ENCODE measurements around the gene CD37.
A peak's percentile ranks its signal among the peaks of the same experiment; 100 is the strongest.
"Not testable (repeated sequence)": the region's sequence is repeated elsewhere in the genome, so short reads cannot be mapped to it uniquely, and the experiment has no call there.

Gene CD37

GRCh38 chr19:49335071-49335783, at the start of gene CD37:
TSS of gene CD37 (plus strand) at chr19:49335406. CDS start at chr19:49335541, 135 bp downstream.
- no peak for DNase-seq (ENCODE audit: low read depth)
- no peak within 1 kb of the TSS for H3K4me3 ChIP-seq (ENCODE audit: low read depth, low read length)

- no peak overlapping the region for H3K4me3 ChIP-seq (ENCODE audit: low read depth, low read length)
- DNase-seq (ENCODE audit: low read depth), result no peak
Measured at GRCh38 chr19:49287141-49287770, 48.0 kb upstream of the CD37 start.

GRCh38 chr19:49288205-49288604, 47.0 kb upstream of the CD37 start:
- DNase-seq (ENCODE audit: low read depth), result not testable (repeated sequence)

GRCh38 chr19:49289286-49289685, 45.9 kb upstream of the CD37 start:
- H3K4me3 ChIP-seq (ENCODE audit: low read depth, low read length); DNase-seq (ENCODE audit: low read depth): not testable (repeated sequence)

More at GRCh38 chr19:49288205-49288604, 47.0 kb upstream of the CD37 start:
- not testable (repeated sequence) for H3K4me3 ChIP-seq (ENCODE audit: low read depth, low read length)

- DNase-seq (ENCODE audit: low read depth), result no peak
- no peak overlapping the region for H3K4me3 ChIP-seq (ENCODE audit: low read depth, low read length)
Measured at GRCh38 chr19:49290517-49290916, 44.7 kb upstream of the CD37 start.

GRCh38 chr19:49294401-49294800, 40.8 kb upstream of the CD37 start:
- no peak for DNase-seq (ENCODE audit: low read depth)
- H3K4me3 ChIP-seq (ENCODE audit: low read depth, low read length), result no peak overlapping the region

GRCh38 chr19:49295208-49295880, 39.9 kb upstream of the CD37 start:
- DNase-seq (ENCODE audit: low read depth), result no peak
- H3K4me3 ChIP-seq (ENCODE audit: low read depth, low read length), result no peak overlapping the region

- DNase-seq (ENCODE audit: low read depth), result no peak
- H3K4me3 ChIP-seq (ENCODE audit: low read depth, low read length), result no peak overlapping the region
Measured at GRCh38 chr19:49297403-49297802, 37.8 kb upstream of the CD37 start.

GRCh38 chr19:49298653-49299052, 36.6 kb upstream of the CD37 start:
- not testable (repeated sequence) for DNase-seq (ENCODE audit: low read depth); H3K4me3 ChIP-seq (ENCODE audit: low read depth, low read length)

- peak overlapping the region; percentile 5 for H3K4me3 ChIP-seq (ENCODE audit: low read depth, low read length)
- no peak for DNase-seq (ENCODE audit: low read depth)
Measured at GRCh38 chr19:49301165-49301865, 33.9 kb upstream of the CD37 start.

- H3K4me3 ChIP-seq (ENCODE audit: low read depth, low read length), result no peak overlapping the region
- no peak for DNase-seq (ENCODE audit: low read depth)
Measured at GRCh38 chr19:49301866-49302252, 33.3 kb upstream of the CD37 start.

GRCh38 chr19:49306734-49307133, 28.5 kb upstream of the CD37 start:
- DNase-seq (ENCODE audit: low read depth); H3K4me3 ChIP-seq (ENCODE audit: low read depth, low read length): not testable (repeated sequence)

- H3K4me3 ChIP-seq (ENCODE audit: low read depth, low read length), result no peak overlapping the region
- DNase-seq (ENCODE audit: low read depth), result no peak
Measured at GRCh38 chr19:49309087-49309486, 26.1 kb upstream of the CD37 start.

- no peak overlapping the region for H3K4me3 ChIP-seq (ENCODE audit: low read depth, low read length)
- no peak for DNase-seq (ENCODE audit: low read depth)
Measured at GRCh38 chr19:49315111-49315510, 20.1 kb upstream of the CD37 start.

- no peak for DNase-seq (ENCODE audit: low read depth)
- H3K4me3 ChIP-seq (ENCODE audit: low read depth, low read length), result no peak overlapping the region
Measured at GRCh38 chr19:49316284-49316683, 18.9 kb upstream of the CD37 start.

GRCh38 chr19:49318296-49318695, 16.9 kb upstream of the CD37 start:
- H3K4me3 ChIP-seq (ENCODE audit: low read depth, low read length), result no peak overlapping the region
- DNase-seq (ENCODE audit: low read depth), result no peak

- H3K4me3 ChIP-seq (ENCODE audit: low read depth, low read length), result no peak within 1 kb of the TSS
- DNase-seq (ENCODE audit: low read depth), result no peak
Measured at GRCh38 chr19:49324801-49325576, 10.2 kb upstream of the CD37 start, which contains the start of gene SLC6A16. TSS of gene SLC6A16 (minus strand) at chr19:49325191. CDS start at chr19:49311347, 13,844 bp downstream.

GRCh38 chr19:49325756-49326155, 9.4 kb upstream of the CD37 start:
- H3K4me3 ChIP-seq (ENCODE audit: low read depth, low read length), result not testable (repeated sequence)

GRCh38 chr19:49326165-49326704, 9.0 kb upstream of the CD37 start:
- no peak overlapping the region for H3K4me3 ChIP-seq (ENCODE audit: low read depth, low read length)
- no peak for DNase-seq (ENCODE audit: low read depth)

More at GRCh38 chr19:49325756-49326155, 9.4 kb upstream of the CD37 start:
- not testable (repeated sequence) for DNase-seq (ENCODE audit: low read depth)

All from skeletal muscle cell (primary cell).